Activated CD8-positive, alpha-beta memory T cell treated with anti-CD3 and anti-CD28 coated beads for 36 hours (primary cell): ENCODE data around the gene SNRNP40. TPM values are rescaled to one million over a fixed set of nuclear protein-coding genes. Genes with fewer than 3 reads are reported as not detected.

ENCODE experiments used
- CTCF ChIA-PET: fragments of 350-600 bp; sonication (Branson Sonifier 250); formaldehyde crosslinking; loops from one replicate; lab custom pipeline; 2021; ENCODE audit warnings: antibody characterized with exemption; lab: Charles Lee
- POLR2A ChIA-PET: fragments of 350-600 bp; sonication (Branson Sonifier 250); formaldehyde crosslinking; loops from one replicate; lab custom pipeline; 2021; ENCODE audit warnings: antibody characterized with exemption; lab: Charles Lee
- total RNA-seq, 2 experiments: library from RNA; stranded (reverse); gene quantifications; one replicate each; pipeline ENCODE4 v1.2.3, GENCODE V29; 2021

Gene SNRNP40
- total RNA-seq = 100 to 1,000 TPM; 110 to 117 TPM

GRCh38 chr1:31296486-31297276, at the start of gene SNRNP40, which contains the start of gene ZCCHC17:
Gene SNRNP40, minus strand, starts transcription at chr1:31296788. Its CDS starts 37 bp downstream, at chr1:31296751.
Gene ZCCHC17, plus strand, starts transcription at chr1:31297032. Its CDS starts 13,067 bp downstream, at chr1:31310099.
- CTCF ChIA-PET = interaction anchor here (0.9 to 1.6 kb wide), 2 partner anchors 23 to 26 kb away, joined by 3 to 4 read pairs; no protein-coding TSS in a partner anchor

GRCh38 chr1:31345635-31346034, 49.0 kb upstream of the SNRNP40 start:
- CTCF ChIA-PET = interaction anchor here (0.6 kb wide), 1 partner anchor 1154 kb away, joined by 4 read pairs; no protein-coding TSS in a partner anchor

More at GRCh38 chr1:31296486-31297276, at the start of gene SNRNP40, which contains the start of gene ZCCHC17:
- POLR2A ChIA-PET = interaction anchor here (0.6 to 1.7 kb wide), 5 partner anchors 12 to 231 kb away, joined by 3 to 5 read pairs (median 3); partner anchors contain the start of gene PUM1

GRCh38 chr1:31344503-31344902, 47.9 kb upstream of the SNRNP40 start:
- POLR2A ChIA-PET = no interaction called here
- CTCF ChIA-PET = no interaction called here

More at GRCh38 chr1:31345635-31346034, 49.0 kb upstream of the SNRNP40 start:
- POLR2A ChIA-PET = interaction anchor here (0.6 kb wide), 1 partner anchor 23 kb away, joined by 4 read pairs; no protein-coding TSS in a partner anchor

GRCh38 chr1:31336687-31337467, 40.3 kb upstream of the SNRNP40 start:
- ChIA-PET CTCF (interaction anchor here (0.6 kb wide), 1 partner anchor 28 kb away, joined by 3 read pairs; no protein-coding TSS in a partner anchor), POLR2A (no interaction called here)

- ChIA-PET POLR2A (no interaction called here), CTCF (no interaction called here)
Observed at GRCh38 chr1:31335007-31335406, 38.4 kb upstream of the SNRNP40 start.

GRCh38 chr1:31327381-31327780, 30.8 kb upstream of the SNRNP40 start:
- ChIA-PET POLR2A (no interaction called here), CTCF (no interaction called here)

GRCh38 chr1:31326461-31326860, 29.9 kb upstream of the SNRNP40 start:
- ChIA-PET CTCF (interaction anchor here (0.6 kb wide), 1 partner anchor 384 kb away, joined by 3 read pairs; no protein-coding TSS in a partner anchor), POLR2A (no interaction called here)

GRCh38 chr1:31324992-31325391, 28.4 kb upstream of the SNRNP40 start:
- CTCF ChIA-PET = no interaction called here
- POLR2A ChIA-PET = no interaction called here

GRCh38 chr1:31324093-31324492, 27.5 kb upstream of the SNRNP40 start:
- ChIA-PET POLR2A (no interaction called here), CTCF (no interaction called here)

GRCh38 chr1:31318146-31318545, 21.6 kb upstream of the SNRNP40 start:
- CTCF ChIA-PET = no interaction called here
- POLR2A ChIA-PET = no interaction called here

GRCh38 chr1:31315902-31316301, 19.3 kb upstream of the SNRNP40 start:
- ChIA-PET CTCF (no interaction called here), POLR2A (no interaction called here)

- POLR2A ChIA-PET = no interaction called here
- CTCF ChIA-PET = no interaction called here
Observed at GRCh38 chr1:31310198-31310597, 13.6 kb upstream of the SNRNP40 start.

GRCh38 chr1:31308036-31308435, 11.4 kb upstream of the SNRNP40 start:
- POLR2A ChIA-PET = no interaction called here
- CTCF ChIA-PET = interaction anchor here (0.6 kb wide), 1 partner anchor 29 kb away, joined by 3 read pairs; no protein-coding TSS in a partner anchor

- POLR2A ChIA-PET = no interaction called here
- CTCF ChIA-PET = no interaction called here
Observed at GRCh38 chr1:31306278-31306677, 9.7 kb upstream of the SNRNP40 start.

GRCh38 chr1:31302709-31303441, 6.3 kb upstream of the SNRNP40 start:
- ChIA-PET POLR2A (no interaction called here), CTCF (no interaction called here)

- POLR2A ChIA-PET = no interaction called here
- CTCF ChIA-PET = no interaction called here
Observed at GRCh38 chr1:31300193-31300592, 3.6 kb upstream of the SNRNP40 start.

- CTCF ChIA-PET = no interaction called here
- POLR2A ChIA-PET = no interaction called here
Observed at GRCh38 chr1:31299365-31299764, 2.8 kb upstream of the SNRNP40 start.

- POLR2A ChIA-PET = interaction anchor here (0.7 to 1.7 kb wide), 2 partner anchors 76 to 232 kb away, joined by 3 to 5 read pairs; partner anchors contain the start of gene PUM1
- CTCF ChIA-PET = interaction anchor here (0.9 to 1.6 kb wide), 2 partner anchors 24 to 26 kb away, joined by 3 to 4 read pairs; no protein-coding TSS in a partner anchor
Observed at GRCh38 chr1:31297277-31298247, 974 bp upstream of the SNRNP40 start.
